ENCODE results near the gene SMAD2.

DNA sequence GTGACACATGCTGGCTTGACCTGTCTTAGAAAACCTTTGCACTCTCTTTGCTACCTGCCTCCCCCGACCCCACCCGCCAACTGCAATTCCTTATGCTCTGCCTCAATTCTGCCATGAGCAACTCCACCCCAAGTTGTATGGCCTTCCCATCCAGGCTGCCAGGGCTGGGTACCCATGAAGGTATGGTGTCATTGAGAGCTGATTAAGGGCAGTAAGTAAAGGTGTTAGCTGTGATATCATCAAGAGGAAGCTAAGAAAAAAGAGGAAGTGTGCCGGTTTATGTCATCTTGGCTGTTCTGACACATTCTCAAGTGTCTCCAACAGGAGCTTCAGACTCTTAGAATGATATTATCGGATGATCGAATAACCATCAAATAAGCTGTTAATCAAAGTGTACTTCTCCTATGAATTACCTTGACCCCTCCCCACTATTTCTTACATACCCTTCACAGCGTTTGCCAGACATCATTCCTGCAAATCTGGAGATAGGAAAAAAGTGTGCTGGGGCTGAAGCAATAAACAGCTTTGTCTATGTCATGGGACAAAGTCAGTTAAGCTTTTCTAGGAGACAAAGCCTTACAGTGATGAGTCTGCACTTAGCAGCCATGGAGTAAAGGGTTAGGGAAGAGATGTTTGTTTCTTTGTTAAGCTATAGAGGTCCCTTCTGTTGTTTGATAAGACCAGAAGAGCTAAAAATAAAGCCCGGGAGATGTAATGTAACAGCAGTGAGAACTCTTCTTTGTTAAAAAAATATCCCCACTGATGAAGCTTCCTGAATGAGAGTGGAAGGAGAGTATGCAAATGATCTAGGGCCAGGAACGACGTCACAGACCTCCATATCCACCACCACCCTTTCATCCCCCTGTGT, 40.4 kb upstream of the SMAD2 start:
- no peak for TF ChIP-seq POLR2A (IDR thresholded peaks at IDR 0.05)
- TF ChIP-seq, protein P1, sequence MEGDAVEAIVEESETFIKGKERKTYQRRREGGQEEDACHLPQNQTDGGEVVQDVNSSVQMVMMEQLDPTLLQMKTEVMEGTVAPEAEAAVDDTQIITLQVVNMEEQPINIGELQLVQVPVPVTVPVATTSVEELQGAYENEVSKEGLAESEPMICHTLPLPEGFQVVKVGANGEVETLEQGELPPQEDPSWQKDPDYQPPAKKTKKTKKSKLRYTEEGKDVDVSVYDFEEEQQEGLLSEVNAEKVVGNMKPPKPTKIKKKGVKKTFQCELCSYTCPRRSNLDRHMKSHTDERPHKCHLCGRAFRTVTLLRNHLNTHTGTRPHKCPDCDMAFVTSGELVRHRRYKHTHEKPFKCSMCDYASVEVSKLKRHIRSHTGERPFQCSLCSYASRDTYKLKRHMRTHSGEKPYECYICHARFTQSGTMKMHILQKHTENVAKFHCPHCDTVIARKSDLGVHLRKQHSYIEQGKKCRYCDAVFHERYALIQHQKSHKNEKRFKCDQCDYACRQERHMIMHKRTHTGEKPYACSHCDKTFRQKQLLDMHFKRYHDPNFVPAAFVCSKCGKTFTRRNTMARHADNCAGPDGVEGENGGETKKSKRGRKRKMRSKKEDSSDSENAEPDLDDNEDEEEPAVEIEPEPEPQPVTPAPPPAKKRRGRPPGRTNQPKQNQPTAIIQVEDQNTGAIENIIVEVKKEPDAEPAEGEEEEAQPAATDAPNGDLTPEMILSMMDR (IDR thresholded peaks at IDR 0.05) = no peak

Data from right lobe of liver (tissue), 4 donors.